HCT116 (cell line): Measurements from ENCODE around the gene ZNF566. TPM values are rescaled to one million over a fixed set of nuclear protein-coding genes. Genes with fewer than 3 reads are reported as not detected.

ENCODE experiments used
- ATAC-seq: fragments of 200-7000 bp; cut with Tn5 transposase; 2 replicates; pipeline ENCODE4 v1.9.1; 2020; ENCODE audit warnings: mild to moderate bottlenecking, moderate library complexity
- BruUV-seq: library from RNA; stranded (reverse); fragments of 400-500 nt; replicated peaks from 2 replicates; lab custom pipeline; 2021; lab: Mats Ljungman, UMichigan
- CTCF ChIA-PET: fragments of 300-600 bp; sonication (Branson Sonifier 250); formaldehyde crosslinking; loops from one replicate; lab custom pipeline; 2021; ENCODE audit warnings: antibody characterized with exemption; lab: Charles Lee
- POLR2A ChIA-PET: fragments of 300-600, 350-600 bp; sonication (Branson Sonifier 250); formaldehyde crosslinking; loops from one replicate; lab custom pipeline; 2021; ENCODE audit warnings: antibody characterized with exemption; lab: Charles Lee
- RAD21 ChIA-PET, 2 experiments: fragments of 300-600 bp; sonication (Branson Sonifier 250); formaldehyde crosslinking; loops; one replicate each; lab custom pipeline; 2023; ENCODE audit warnings: low total read pairs in 2 of 2; ENCODE audit not compliant: uncharacterized antibody in 2 of 2, unreplicated experiment in 2 of 2, low non-redundant PET in 1 of 2; lab: Charles Lee
- DNase-seq: peaks from one replicate; pipeline ENCODE4 v3.0.0-alpha.2; 2010; ENCODE audit warnings: low read depth, low spot score
- H2AFZ ChIP-seq: fragments of 200-600 bp; shearing (Covaris generic), sonication (generic); 2 replicates; pipeline ENCODE4 v1.6.1; 2017; ENCODE audit warnings: low read depth, mixed run types, mixed read lengths, antibody characterized with exemption, low read length; ENCODE audit not compliant: poor library complexity, severe bottlenecking
- H3K27ac ChIP-seq: 2 replicates; pipeline ENCODE4 v1.5.1; 2012; ENCODE audit warnings: low read depth, low read length
- H3K27me3 ChIP-seq: fragments of 200-600 bp; sonication (generic); 2 replicates; pipeline ENCODE4 v1.6.1; 2016; ENCODE audit warnings: mixed run types, low read length, mixed read lengths; ENCODE audit not compliant: insufficient read depth
- H3K36me3 ChIP-seq, 2 experiments: fragments of 200-500 bp in 1 of 2; fragments of 200-600 bp in 1 of 2; sonication (Bioruptor generic) in 1 of 2; sonication (generic) in 1 of 2; 2 replicates each; pipeline versions ENCODE4 v1.5.1 to v1.6.1; 2014 to 2016; ENCODE audit warnings: low read length in 2 of 2, inconsistent platforms in 1 of 2, mixed read lengths in 1 of 2, mixed run types in 1 of 2; ENCODE audit not compliant: insufficient read depth in 2 of 2, control insufficient read depth in 1 of 2
- H3K4me1 ChIP-seq, 2 experiments: fragments of 200-600 bp in 1 of 2; sonication (generic) in 1 of 2; 2 replicates each; pipeline versions ENCODE4 v1.5.1 to v1.6.1; 2012 to 2017; ENCODE audit warnings: low read length in 2 of 2, inconsistent platforms in 1 of 2, mild to moderate bottlenecking in 1 of 2, mixed read lengths in 1 of 2, mixed run types in 1 of 2, moderate library complexity in 1 of 2; ENCODE audit not compliant: insufficient read depth in 2 of 2, control insufficient read depth in 1 of 2
- H3K4me2 ChIP-seq: fragments of 200-600 bp; sonication (generic); 2 replicates; pipeline ENCODE4 v1.6.1; 2017; ENCODE audit warnings: mixed run types, low read length, mixed read lengths
- H3K4me3 ChIP-seq, 2 experiments: fragments of 200-600 bp in 1 of 2; sonication (generic) in 1 of 2; replicated peaks in 1 of 2; 2 replicates each; pipeline ENCODE4 v1.5.1; 2011 to 2016; ENCODE audit warnings: low read length in 2 of 2, control low read depth in 1 of 2, low read depth in 1 of 2, mild to moderate bottlenecking in 1 of 2, mixed read lengths in 1 of 2, mixed run types in 1 of 2
- H3K79me2 ChIP-seq: fragments of 200-600 bp; sonication (generic); 2 replicates; pipeline ENCODE4 v1.6.1; 2017; ENCODE audit warnings: mild to moderate bottlenecking, mixed run types, low read length, moderate library complexity, mixed read lengths; ENCODE audit not compliant: insufficient read depth
- H3K9ac ChIP-seq: fragments of 200-600 bp; sonication (generic); 2 replicates; pipeline ENCODE4 v1.6.1; 2016; ENCODE audit warnings: low read length, mixed read lengths
- H3K9me2 ChIP-seq: fragments of 200-600 bp; sonication (generic), shearing (Covaris generic); 2 replicates; pipeline ENCODE4 v1.6.1; 2017; ENCODE audit warnings: mixed run types, mild to moderate bottlenecking, moderate library complexity; ENCODE audit not compliant: insufficient read depth
- H3K9me3 ChIP-seq, 2 experiments: fragments of 200-500 bp in 1 of 2; fragments of 200-600 bp in 1 of 2; sonication (Bioruptor generic) in 1 of 2; sonication (generic) in 1 of 2; 2 replicates each; pipeline ENCODE4 v1.6.1; 2014 to 2017; ENCODE audit warnings: low read length in 2 of 2, mixed read lengths in 2 of 2, inconsistent platforms in 1 of 2, low read depth in 1 of 2, mild to moderate bottlenecking in 1 of 2, mixed run types in 1 of 2, moderate library complexity in 1 of 2; ENCODE audit not compliant: control insufficient read depth in 1 of 2, insufficient read depth in 1 of 2
- H4K20me1 ChIP-seq: fragments of 200-600 bp; sonication (generic), shearing (Covaris generic); 2 replicates; pipeline ENCODE4 v1.6.1; 2017; ENCODE audit warnings: mixed run types, mild to moderate bottlenecking, moderate library complexity; ENCODE audit not compliant: insufficient read depth
- ATF3 ChIP-seq: IDR thresholded peaks from 2 replicates; pipeline ENCODE4 v1.6.1; 2012
- CBX3 ChIP-seq: IDR thresholded peaks from 2 replicates; pipeline ENCODE4 v1.6.1; 2012; ENCODE audit warnings: low read depth
- CEBPB ChIP-seq: IDR thresholded peaks from 2 replicates; pipeline ENCODE4 v1.6.1; 2012; ENCODE audit warnings: low read depth
- CTCF ChIP-seq, 3 experiments: fragments of 200-600 bp in 1 of 3; sonication (generic) in 1 of 3; IDR thresholded peaks in 2 of 3; conservative IDR thresholded peaks in 1 of 3; 2 replicates each; pipeline ENCODE4 v1.5.1; 2012 to 2017; ENCODE audit warnings: low read depth in 2 of 3, low read length in 2 of 3, antibody characterized with exemption in 1 of 3, borderline replicate concordance in 1 of 3, control low read depth in 1 of 3, mild to moderate bottlenecking in 1 of 3, mixed read lengths in 1 of 3, mixed run types in 1 of 3, moderate library complexity in 1 of 3; ENCODE audit not compliant: insufficient read depth in 1 of 3
- ELF1 ChIP-seq: IDR thresholded peaks from 2 replicates; pipeline ENCODE4 v1.6.1; 2012; ENCODE audit warnings: low read depth, borderline replicate concordance
- EZH2 ChIP-seq: fragments of 200-600 bp; sonication (generic); IDR thresholded peaks from 2 replicates; pipeline ENCODE4 v1.6.1; 2017; ENCODE audit warnings: antibody characterized with exemption, mixed run types
- FOSL1 ChIP-seq: IDR thresholded peaks from 2 replicates; pipeline ENCODE4 v1.6.1; 2012; ENCODE audit warnings: low read depth
- POLR2AphosphoS5 ChIP-seq: IDR thresholded peaks from 2 replicates; pipeline ENCODE4 v1.6.1; 2011; ENCODE audit warnings: mild to moderate bottlenecking, low read depth, low read length, moderate library complexity
- RAD21 ChIP-seq: IDR thresholded peaks from 2 replicates; pipeline ENCODE4 v1.6.1; 2012; ENCODE audit warnings: low read depth, mild to moderate bottlenecking
- SIN3A ChIP-seq: IDR thresholded peaks from 2 replicates; pipeline ENCODE4 v1.6.1; 2012; ENCODE audit warnings: low read depth
- SRF ChIP-seq: IDR thresholded peaks from 2 replicates; pipeline ENCODE4 v1.6.1; 2012; ENCODE audit warnings: low read depth
- TCF7L2 ChIP-seq: IDR thresholded peaks from 2 replicates; pipeline ENCODE4 v1.7.0; 2011; ENCODE audit warnings: borderline replicate concordance, inconsistent platforms; ENCODE audit not compliant: insufficient read depth, insufficient read length; ENCODE audit errors: extremely low read depth
- ZFX ChIP-seq: fragments of 450-650 bp; IDR thresholded peaks from 2 replicates; pipeline ENCODE4 v1.6.1; 2017
- ZNF274 ChIP-seq: fragments of 200-500 bp; sonication (Bioruptor generic); IDR thresholded peaks from 2 replicates; pipeline ENCODE4 v1.6.1; 2014; ENCODE audit warnings: mild to moderate bottlenecking, low read depth, low read length, inconsistent platforms
- intact Hi-C: fragments of 100-400 bp; cut with micrococcal nuclease; formaldehyde crosslinking; loops from 2 replicates; pipeline ENCODE4 v1.10.0; 2022
- total RNA-seq: library from RNA; stranded (reverse); gene quantifications from one replicate; pipeline ENCODE4 v1.2.1, GENCODE V29; 2021; ENCODE audit not compliant: unreplicated experiment

ZNF566 gene
- total RNA-seq, 1 experiment from 2014 or later, result 6.4 TPM

- no TSS peak for BruUV-seq
- POLR2A ChIA-PET, result no interaction called here
- CTCF ChIA-PET, result no interaction called here
- Histone ChIP-seq H3K9ac (no peak overlapping the region), H3K9me2 (no peaks in the 10 kb centered on the region), H3K9me3 (peaks cover 4 to 13% of the 10 kb centered on the region in 2 experiments; a peak in 2 of 4 replicates), H3K36me3 (no peaks in the 10 kb centered on the region), H3K79me2 (no peaks in the 10 kb centered on the region), H3K4me1 (no peaks in the 10 kb centered on the region), H3K27me3 (no peaks in the 10 kb centered on the region), H3K27ac (no peak overlapping the region), H3K4me2 (no peak overlapping the region), H3K4me3 (no peak overlapping the region), H2AFZ (no peak overlapping the region), H4K20me1 (no peaks in the 10 kb centered on the region)
- intact Hi-C loops, result no loop called here
- RAD21 ChIA-PET, result no interaction called here
- no peak for DNase-seq
- no peak for ATAC-seq
- TF ChIP-seq ATF3, result no peak
- no peak for TF ChIP-seq CBX3
- no peak for TF ChIP-seq SIN3A
- TF ChIP-seq RAD21, result no peak
- TF ChIP-seq CTCF (IDR thresholded peaks at IDR 0.05 in 2 of 3, conservative IDR thresholded peaks at IDR 0.05 in 1 of 3; ENCODE audit: borderline replicate concordance in 1 of 3, insufficient read depth in 1 of 3, low read depth in 2 of 3, low read length in 2 of 3), result no peak
- no peak for TF ChIP-seq SRF
- no peak for TF ChIP-seq ZNF274
- no peak for TF ChIP-seq FOSL1
- TF ChIP-seq CEBPB, result no peak
- no peak for TF ChIP-seq EZH2
- TF ChIP-seq ELF1, result no peak
- TF ChIP-seq TCF7L2, result no peak
- TF ChIP-seq POLR2AphosphoS5, result no peak
- TF ChIP-seq ZFX, result no peak
- TF ChIP-seq, all 23 proteins: peak for 0
Observed at GRCh38 chr19:36421749-36422481, 67.4 kb downstream of the ZNF566 start.
